HEK293 (cell line): ENCODE data around the gene ZNF274.
A peak's percentile ranks its signal among the peaks of the same experiment; 100 is the strongest.

ENCODE experiments used
- CTCF ChIA-PET: fragments of 350-600 bp; formaldehyde crosslinking; extraction: SDS; loops from one replicate; lab custom pipeline; 2021; ENCODE audit warnings: antibody characterized with exemption; lab: Yijun Ruan, JAX
- POLR2A ChIA-PET: fragments of 300-600 bp; formaldehyde crosslinking; extraction: SDS; loops from one replicate; lab custom pipeline; 2020; ENCODE audit warnings: antibody characterized with exemption, inconsistent platforms; lab: Yijun Ruan, JAX
- H3K27ac ChIP-seq: fragments of 200-500 bp; sonication (Bioruptor generic); 2 replicates; pipeline ENCODE4 v1.5.1; 2014; ENCODE audit warnings: low read depth, low read length, control low read depth, inconsistent platforms; ENCODE audit errors: extremely low read depth
- H3K36me3 ChIP-seq, 2 experiments: fragments of 200-500 bp in 1 of 2; sonication (Bioruptor generic) in 1 of 2; 1 replicate in 1 of 2; 2 replicates in 1 of 2; pipeline ENCODE4 v1.5.1; 2014 to 2017; ENCODE audit warnings: inconsistent platforms in 2 of 2, low read length in 2 of 2; ENCODE audit not compliant: control insufficient read depth in 2 of 2, insufficient read depth in 1 of 2
- H3K4me1 ChIP-seq: fragments of 200-500 bp; sonication (Bioruptor generic); 2 replicates; pipeline ENCODE4 v1.5.1; 2014; ENCODE audit warnings: mild to moderate bottlenecking, low read length, inconsistent platforms; ENCODE audit not compliant: control insufficient read depth, insufficient read depth
- H3K4me3 ChIP-seq: 2 replicates; pipeline ENCODE4 v1.5.1; 2011; ENCODE audit warnings: low read depth, mild to moderate bottlenecking, control low read depth, low read length, moderate library complexity
- H3K9me3 ChIP-seq: fragments of 200-500 bp; sonication (Bioruptor generic); 2 replicates; pipeline ENCODE4 v1.5.1; 2014; ENCODE audit warnings: low read depth, low read length, inconsistent platforms; ENCODE audit not compliant: control insufficient read depth, insufficient read depth
- BCL11B ChIP-seq: fragments of 450-650 bp; formaldehyde crosslinking; IDR thresholded peaks from 2 replicates; pipeline ENCODE4 v1.5.1; 2016; ENCODE audit warnings: low read depth, missing biosample characterization, missing genetic modification characterization
- SETDB1 ChIP-seq: IDR thresholded peaks from one replicate; pipeline ENCODE4 v1.6.1; 2017; ENCODE audit warnings: mild to moderate bottlenecking, low read length, moderate library complexity, mixed read lengths; ENCODE audit not compliant: insufficient read length
- ZBTB17 ChIP-seq: fragments of 450-650 bp; formaldehyde crosslinking; IDR thresholded peaks from 2 replicates; pipeline ENCODE4 v1.5.1; 2016; ENCODE audit warnings: missing biosample characterization, missing genetic modification characterization
- ZBTB26 ChIP-seq: fragments of 450-650 bp; formaldehyde crosslinking; optimal IDR thresholded peaks from 2 replicates; pipeline ENCODE3; 2016; ENCODE audit warnings: missing biosample characterization, mild to moderate bottlenecking, missing genetic modification characterization
- ZFP3 ChIP-seq: fragments of 450-650 bp; formaldehyde crosslinking; IDR thresholded peaks from 2 replicates; pipeline ENCODE4 v1.5.1; 2016; ENCODE audit warnings: low read depth, missing biosample characterization, missing genetic modification characterization
- ZNF114 ChIP-seq: fragments of 450-650 bp; formaldehyde crosslinking; IDR thresholded peaks from 2 replicates; pipeline ENCODE4 v1.5.0; 2017; ENCODE audit warnings: missing biosample characterization, missing genetic modification characterization
- ZNF324 ChIP-seq: fragments of 450-650 bp; formaldehyde crosslinking; IDR thresholded peaks from 2 replicates; pipeline ENCODE4 v1.5.1; 2016; ENCODE audit warnings: missing biosample characterization, missing genetic modification characterization
- ZNF416 ChIP-seq: fragments of 450-650 bp; formaldehyde crosslinking; IDR thresholded peaks from 2 replicates; pipeline ENCODE4 v1.5.1; 2016; ENCODE audit warnings: missing biosample characterization, missing genetic modification characterization
- ZNF423 ChIP-seq: fragments of 450-650 bp; formaldehyde crosslinking; IDR thresholded peaks from 2 replicates; pipeline ENCODE4 v1.5.1; 2016; ENCODE audit warnings: missing biosample characterization, missing genetic modification characterization
- ZNF433 ChIP-seq: fragments of 450-650 bp; formaldehyde crosslinking; IDR thresholded peaks from 2 replicates; pipeline ENCODE4 v1.5.1; 2016; ENCODE audit warnings: missing biosample characterization, missing genetic modification characterization, low read depth
- ZNF530 ChIP-seq: fragments of 450-650 bp; formaldehyde crosslinking; IDR thresholded peaks from 2 replicates; pipeline ENCODE4 v1.5.1; 2016; ENCODE audit warnings: low read depth, missing biosample characterization, missing genetic modification characterization
- ZNF544 ChIP-seq: fragments of 450-650 bp; formaldehyde crosslinking; IDR thresholded peaks from 2 replicates; pipeline ENCODE4 v1.5.0; 2017; ENCODE audit warnings: missing biosample characterization, missing genetic modification characterization
- ZNF555 ChIP-seq: fragments of 450-650 bp; formaldehyde crosslinking; conservative IDR thresholded peaks from 2 replicates; pipeline ENCODE4 v1.5.1; 2017; ENCODE audit warnings: missing biosample characterization, mild to moderate bottlenecking, missing genetic modification characterization, inconsistent platforms
- ZNF610 ChIP-seq: fragments of 450-650 bp; formaldehyde crosslinking; IDR thresholded peaks from 2 replicates; pipeline ENCODE4 v1.5.1; 2016; ENCODE audit warnings: missing biosample characterization, missing genetic modification characterization, borderline replicate concordance
- ZNF624 ChIP-seq: fragments of 450-650 bp; formaldehyde crosslinking; IDR thresholded peaks from 2 replicates; pipeline ENCODE4 v1.5.1; 2017; ENCODE audit warnings: missing biosample characterization, missing genetic modification characterization
- ZNF792 ChIP-seq: fragments of 450-650 bp; formaldehyde crosslinking; IDR thresholded peaks from 2 replicates; pipeline ENCODE4 v1.5.1; 2016; ENCODE audit warnings: missing biosample characterization, missing genetic modification characterization
- ZNF830 ChIP-seq: fragments of 450-650 bp; IDR thresholded peaks from 2 replicates; pipeline ENCODE4 v1.5.0; 2018; ENCODE audit warnings: missing biosample characterization, missing genetic modification characterization, low read depth, mild to moderate bottlenecking, moderate library complexity
- ZSCAN16 ChIP-seq: fragments of 450-650 bp; formaldehyde crosslinking; IDR thresholded peaks from 2 replicates; pipeline ENCODE4 v1.5.1; 2016; ENCODE audit warnings: missing biosample characterization, missing genetic modification characterization
- ZSCAN4 ChIP-seq: fragments of 450-650 bp; formaldehyde crosslinking; IDR thresholded peaks from 2 replicates; pipeline ENCODE4 v1.5.1; 2017; ENCODE audit warnings: missing biosample characterization, missing genetic modification characterization
- TF ChIP-seq, protein P1 (sequence below): fragments of 450-650 bp; formaldehyde crosslinking; conservative IDR thresholded peaks from 2 replicates; pipeline ENCODE4 v1.5.1; 2016; ENCODE audit warnings: low read depth, missing biosample characterization, missing genetic modification characterization
- TF ChIP-seq, protein P2 (sequence below): fragments of 450-650 bp; formaldehyde crosslinking; IDR thresholded peaks from 2 replicates; pipeline ENCODE4 v1.5.1; 2016; ENCODE audit warnings: missing biosample characterization, missing genetic modification characterization, low read depth
- TF ChIP-seq, protein P3 (sequence below): fragments of 450-650 bp; formaldehyde crosslinking; IDR thresholded peaks from 2 replicates; pipeline ENCODE4 v1.5.1; 2016; ENCODE audit warnings: missing biosample characterization, missing genetic modification characterization
- TF ChIP-seq, protein P4 (sequence below): fragments of 450-650 bp; formaldehyde crosslinking; IDR thresholded peaks from 2 replicates; pipeline ENCODE4 v1.5.1; 2016; ENCODE audit warnings: missing biosample characterization, missing genetic modification characterization

The ZNF274 gene

DNA sequence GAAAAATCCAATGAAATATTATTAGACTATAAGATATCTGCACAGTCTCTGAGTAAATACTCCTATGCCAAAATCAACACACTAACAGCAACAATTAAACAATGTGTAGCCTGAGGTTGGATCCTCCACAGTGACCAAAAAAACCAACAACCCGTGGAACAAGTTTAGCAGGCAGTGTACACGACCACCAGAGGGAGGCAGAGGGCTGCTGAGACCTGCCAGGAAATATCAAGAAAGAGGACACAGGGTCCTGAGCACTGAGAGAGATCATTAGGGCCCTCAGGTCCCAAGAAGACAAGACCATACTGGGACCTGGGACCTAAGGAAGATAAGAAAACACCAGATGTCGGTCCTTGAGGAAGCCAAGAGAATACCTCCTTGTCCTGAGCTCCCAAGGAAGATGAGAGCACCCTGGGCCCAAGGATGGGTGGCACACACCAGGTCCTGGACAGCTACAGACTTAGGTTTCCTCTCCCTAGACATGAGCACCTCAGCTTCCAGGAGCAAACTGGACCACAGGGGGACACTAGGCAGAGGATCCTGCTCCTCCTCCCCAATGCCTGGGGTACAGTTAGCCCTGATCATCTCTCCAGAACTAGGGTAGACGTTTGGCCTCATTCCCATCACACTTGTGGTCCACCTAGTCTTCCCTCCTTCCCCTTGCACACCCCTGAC, 822 bp upstream of the ZNF274 start:
- H3K27ac ChIP-seq, result no peak overlapping the region
- ChIA-PET POLR2A (interaction anchor here (2.6 kb wide), 1 partner anchor 338 kb away, joined by 12 read pairs; the partner anchor contains the start of gene ZBTB45), CTCF (interaction anchor here (0.6 to 1.2 kb wide), 4 partner anchors 15 to 1665 kb away, joined by 3 to 4 read pairs (median 3); no protein-coding TSS in a partner anchor)
- H3K4me3 ChIP-seq, result peak overlapping the region; percentile 28
- H3K9me3 ChIP-seq, result peaks cover 5% of the 10 kb centered on the region
- H3K4me1 ChIP-seq, result no peaks in the 10 kb centered on the region
- peaks cover 15 to 28% of the 10 kb centered on the region in 2 experiments; a peak in 2 of 3 replicates for H3K36me3 ChIP-seq
- TF ChIP-seq, protein P1, sequence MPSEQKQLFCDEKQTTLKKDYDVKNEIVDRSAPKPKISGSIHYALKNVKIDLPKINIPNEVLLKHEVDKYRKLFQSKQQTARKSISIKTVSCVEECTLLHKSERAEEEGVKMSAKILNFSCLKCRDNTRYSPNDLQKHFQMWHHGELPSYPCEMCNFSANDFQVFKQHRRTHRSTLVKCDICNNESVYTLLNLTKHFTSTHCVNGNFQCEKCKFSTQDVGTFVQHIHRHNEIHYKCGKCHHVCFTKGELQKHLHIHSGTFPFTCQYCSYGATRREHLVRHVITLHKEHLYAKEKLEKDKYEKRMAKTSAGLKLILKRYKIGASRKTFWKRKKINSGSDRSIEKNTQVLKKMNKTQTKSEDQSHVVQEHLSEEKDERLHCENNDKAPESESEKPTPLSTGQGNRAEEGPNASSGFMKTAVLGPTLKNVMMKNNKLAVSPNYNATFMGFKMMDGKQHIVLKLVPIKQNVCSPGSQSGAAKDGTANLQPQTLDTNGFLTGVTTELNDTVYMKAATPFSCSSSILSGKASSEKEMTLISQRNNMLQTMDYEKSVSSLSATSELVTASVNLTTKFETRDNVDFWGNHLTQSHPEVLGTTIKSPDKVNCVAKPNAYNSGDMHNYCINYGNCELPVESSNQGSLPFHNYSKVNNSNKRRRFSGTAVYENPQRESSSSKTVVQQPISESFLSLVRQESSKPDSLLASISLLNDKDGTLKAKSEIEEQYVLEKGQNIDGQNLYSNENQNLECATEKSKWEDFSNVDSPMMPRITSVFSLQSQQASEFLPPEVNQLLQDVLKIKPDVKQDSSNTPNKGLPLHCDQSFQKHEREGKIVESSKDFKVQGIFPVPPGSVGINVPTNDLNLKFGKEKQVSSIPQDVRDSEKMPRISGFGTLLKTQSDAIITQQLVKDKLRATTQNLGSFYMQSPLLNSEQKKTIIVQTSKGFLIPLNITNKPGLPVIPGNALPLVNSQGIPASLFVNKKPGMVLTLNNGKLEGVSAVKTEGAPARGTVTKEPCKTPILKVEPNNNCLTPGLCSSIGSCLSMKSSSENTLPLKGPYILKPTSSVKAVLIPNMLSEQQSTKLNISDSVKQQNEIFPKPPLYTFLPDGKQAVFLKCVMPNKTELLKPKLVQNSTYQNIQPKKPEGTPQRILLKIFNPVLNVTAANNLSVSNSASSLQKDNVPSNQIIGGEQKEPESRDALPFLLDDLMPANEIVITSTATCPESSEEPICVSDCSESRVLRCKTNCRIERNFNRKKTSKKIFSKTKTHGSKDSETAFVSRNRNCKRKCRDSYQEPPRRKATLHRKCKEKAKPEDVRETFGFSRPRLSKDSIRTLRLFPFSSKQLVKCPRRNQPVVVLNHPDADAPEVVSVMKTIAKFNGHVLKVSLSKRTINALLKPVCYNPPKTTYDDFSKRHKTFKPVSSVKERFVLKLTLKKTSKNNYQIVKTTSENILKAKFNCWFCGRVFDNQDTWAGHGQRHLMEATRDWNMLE (tag by site-specific recombination), result peak; percentile 42; the same call in 1 of the 2 replicates
- TF ChIP-seq SETDB1 (peak; percentile 43), ZNF433 (tag by site-specific recombination) (no peak), ZNF544 (tag by site-specific recombination) (no peak), ZFP3 (tag by site-specific recombination) (no peak), ZBTB17 (tag by site-specific recombination) (no peak), ZNF530 (tag by site-specific recombination) (no peak), ZNF423 (no peak), ZBTB26 (tag by site-specific recombination) (no peak), ZNF416 (tag by site-specific recombination) (no peak), ZNF624 (no peak), ZNF792 (tag by site-specific recombination) (no peak; the same call in 1 of the 2 replicates), ZSCAN16 (tag by site-specific recombination) (0 out of 2 replicates have a peak, but pooled peaks have one; percentile 4), ZNF610 (tag by site-specific recombination) (no peak), ZNF324 (0 out of 2 replicates have a peak, but pooled peaks have one; percentile 15), ZNF830 (tag by site-specific recombination) (no peak), ZSCAN4 (tag by site-specific recombination) (no peak), ZNF555 (no peak), BCL11B (tag by site-specific recombination) (0 out of 2 replicates have a peak, but pooled peaks have one; percentile 16), ZNF114 (tag by site-specific recombination) (no peak)
- TF ChIP-seq, protein P2, sequence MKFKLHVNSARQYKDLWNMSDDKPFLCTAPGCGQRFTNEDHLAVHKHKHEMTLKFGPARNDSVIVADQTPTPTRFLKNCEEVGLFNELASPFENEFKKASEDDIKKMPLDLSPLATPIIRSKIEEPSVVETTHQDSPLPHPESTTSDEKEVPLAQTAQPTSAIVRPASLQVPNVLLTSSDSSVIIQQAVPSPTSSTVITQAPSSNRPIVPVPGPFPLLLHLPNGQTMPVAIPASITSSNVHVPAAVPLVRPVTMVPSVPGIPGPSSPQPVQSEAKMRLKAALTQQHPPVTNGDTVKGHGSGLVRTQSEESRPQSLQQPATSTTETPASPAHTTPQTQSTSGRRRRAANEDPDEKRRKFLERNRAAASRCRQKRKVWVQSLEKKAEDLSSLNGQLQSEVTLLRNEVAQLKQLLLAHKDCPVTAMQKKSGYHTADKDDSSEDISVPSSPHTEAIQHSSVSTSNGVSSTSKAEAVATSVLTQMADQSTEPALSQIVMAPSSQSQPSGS, result no peak
- TF ChIP-seq, protein P3, sequence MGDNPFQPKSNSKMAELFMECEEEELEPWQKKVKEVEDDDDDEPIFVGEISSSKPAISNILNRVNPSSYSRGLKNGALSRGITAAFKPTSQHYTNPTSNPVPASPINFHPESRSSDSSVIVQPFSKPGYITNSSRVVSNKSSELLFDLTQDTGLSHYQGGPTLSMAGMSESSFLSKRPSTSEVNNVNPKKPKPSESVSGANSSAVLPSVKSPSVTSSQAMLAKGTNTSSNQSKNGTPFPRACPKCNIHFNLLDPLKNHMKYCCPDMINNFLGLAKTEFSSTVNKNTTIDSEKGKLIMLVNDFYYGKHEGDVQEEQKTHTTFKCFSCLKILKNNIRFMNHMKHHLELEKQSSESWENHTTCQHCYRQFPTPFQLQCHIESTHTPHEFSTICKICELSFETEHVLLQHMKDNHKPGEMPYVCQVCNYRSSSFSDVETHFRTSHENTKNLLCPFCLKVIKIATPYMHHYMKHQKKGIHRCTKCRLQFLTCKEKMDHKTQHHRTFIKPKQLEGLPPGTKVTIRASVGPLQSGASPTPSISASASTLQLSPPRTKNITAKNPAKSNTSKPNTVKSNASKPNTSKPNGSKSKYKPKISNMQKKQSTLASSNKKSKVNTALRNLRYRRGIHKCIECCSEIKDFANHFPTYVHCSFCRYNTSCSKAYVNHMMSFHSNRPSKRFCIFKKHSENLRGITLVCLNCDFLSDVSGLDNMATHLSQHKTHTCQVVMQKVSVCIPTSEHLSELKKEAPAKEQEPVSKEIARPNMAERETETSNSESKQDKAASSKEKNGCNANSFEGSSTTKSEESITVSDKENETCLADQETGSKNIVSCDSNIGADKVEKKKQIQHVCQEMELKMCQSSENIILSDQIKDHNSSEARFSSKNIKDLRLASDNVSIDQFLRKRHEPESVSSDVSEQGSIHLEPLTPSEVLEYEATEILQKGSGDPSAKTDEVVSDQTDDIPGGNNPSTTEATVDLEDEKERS (tag by site-specific recombination), result no peak
- TF ChIP-seq, protein P4, sequence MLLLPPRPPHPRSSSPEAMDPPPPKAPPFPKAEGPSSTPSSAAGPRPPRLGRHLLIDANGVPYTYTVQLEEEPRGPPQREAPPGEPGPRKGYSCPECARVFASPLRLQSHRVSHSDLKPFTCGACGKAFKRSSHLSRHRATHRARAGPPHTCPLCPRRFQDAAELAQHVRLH, result 0 out of 2 replicates have a peak, but pooled peaks have one; percentile 9
